Measurements from ENCODE around the gene SIGLECL1. TPM values are rescaled to one million over a fixed set of nuclear protein-coding genes. Genes with fewer than 3 reads are reported as not detected.

Gene SIGLECL1
- not detected for total RNA-seq

- Histone ChIP-seq H3K36me3 (no peaks in the 10 kb centered on the region), H3K27me3 (peaks cover 33% of the 10 kb centered on the region), H3K4me3 (no peak within 1 kb of the TSS), H3K27ac (no peak within 1 kb of the TSS), H3K4me1 (no peaks in the 10 kb centered on the region), H3K9me3 (no peaks in the 10 kb centered on the region)
- TF ChIP-seq POLR2A (IDR thresholded peaks at IDR 0.05), result no peak
- no peak for TF ChIP-seq POLR2AphosphoS5 (IDR thresholded peaks at IDR 0.05)
- TF ChIP-seq CTCF (IDR thresholded peaks at IDR 0.05), result no peak
- no peak for TF ChIP-seq EP300 (IDR thresholded peaks at IDR 0.05)
- no peak for ATAC-seq
- 86 to 93% methylated on average over 2 of the region's 23 CpGs for WGBS, 2 donors (ENCODE audit: low coverage in 1 of 2)
Measured at GRCh38 chr19:51250786-51251467, at the start of gene SIGLECL1. Gene SIGLECL1 (plus strand): TSS chr19:51251080. CDS start chr19:51264073, 12,993 bp downstream.

DNA sequence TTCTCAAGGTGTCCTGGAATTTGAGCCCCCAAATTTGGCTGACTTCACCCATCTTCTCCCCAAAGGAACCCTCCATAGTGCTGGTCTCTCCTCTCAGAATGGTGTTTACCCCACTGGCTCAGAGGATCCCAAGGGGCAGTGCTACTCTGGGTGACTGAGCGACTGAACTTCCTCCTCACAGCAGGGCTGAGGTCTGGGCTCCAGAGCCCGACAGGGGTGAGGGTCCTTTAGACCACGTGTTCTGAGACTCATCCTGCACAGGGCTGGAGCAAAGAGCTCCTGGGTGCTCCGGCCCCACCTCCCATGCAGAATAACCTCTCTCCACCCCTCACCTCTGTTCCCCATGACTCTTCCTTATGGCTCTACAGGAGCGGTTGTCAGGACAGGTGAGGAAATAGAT, 49.2 kb upstream of the SIGLECL1 start:
- TF ChIP-seq EP300 (IDR thresholded peaks at IDR 0.05) (no peak), CTCF (IDR thresholded peaks at IDR 0.05) (no peak), POLR2AphosphoS5 (IDR thresholded peaks at IDR 0.05) (no peak), POLR2A (IDR thresholded peaks at IDR 0.05) (no peak)
- H3K4me1 ChIP-seq, result no peaks in the 10 kb centered on the region
- no peak overlapping the region for H3K27ac ChIP-seq
- 89 to 90% methylated on average over 1 to 2 of the region's 5 CpGs for WGBS, 2 donors (ENCODE audit: low coverage in 1 of 2)
- no peaks in the 10 kb centered on the region for H3K36me3 ChIP-seq
- no peak for ATAC-seq
- peaks cover 48% of the 10 kb centered on the region for H3K27me3 ChIP-seq
- no peaks in the 10 kb centered on the region for H3K9me3 ChIP-seq
- no peak overlapping the region for H3K4me3 ChIP-seq

DNA sequence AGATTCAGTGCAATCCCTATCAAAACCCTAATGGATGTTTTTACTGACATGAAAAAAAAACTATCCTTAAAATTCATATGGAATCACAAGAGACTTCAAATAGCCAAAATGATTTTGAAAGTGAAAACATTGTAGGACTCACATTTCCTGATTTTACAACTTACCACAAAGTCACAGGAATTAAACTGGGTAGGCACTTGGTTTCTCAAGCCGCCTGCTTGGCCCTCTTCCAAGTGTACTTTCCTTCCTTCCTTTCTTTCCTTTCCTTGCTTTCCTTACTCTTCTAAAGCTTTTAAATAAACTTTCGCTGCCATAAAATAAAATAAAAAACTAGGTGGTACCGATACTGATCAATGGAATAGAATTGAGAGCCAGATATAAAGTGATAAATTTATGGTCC, 47.0 kb upstream of the SIGLECL1 start:
- Histone ChIP-seq H3K4me3 (no peak overlapping the region), H3K9me3 (no peaks in the 10 kb centered on the region), H3K36me3 (no peaks in the 10 kb centered on the region), H3K4me1 (no peaks in the 10 kb centered on the region), H3K27me3 (peaks cover 34% of the 10 kb centered on the region), H3K27ac (no peak overlapping the region)
- ATAC-seq, result no peak
- TF ChIP-seq POLR2A (IDR thresholded peaks at IDR 0.05) (no peak), CTCF (IDR thresholded peaks at IDR 0.05) (no peak), POLR2AphosphoS5 (IDR thresholded peaks at IDR 0.05) (no peak), EP300 (IDR thresholded peaks at IDR 0.05) (no peak)
- WGBS, 2 donors (ENCODE audit: low coverage in 1 of 2), result 61 to 90% methylated on average over 2 to 3 of the region's 3 CpGs

DNA sequence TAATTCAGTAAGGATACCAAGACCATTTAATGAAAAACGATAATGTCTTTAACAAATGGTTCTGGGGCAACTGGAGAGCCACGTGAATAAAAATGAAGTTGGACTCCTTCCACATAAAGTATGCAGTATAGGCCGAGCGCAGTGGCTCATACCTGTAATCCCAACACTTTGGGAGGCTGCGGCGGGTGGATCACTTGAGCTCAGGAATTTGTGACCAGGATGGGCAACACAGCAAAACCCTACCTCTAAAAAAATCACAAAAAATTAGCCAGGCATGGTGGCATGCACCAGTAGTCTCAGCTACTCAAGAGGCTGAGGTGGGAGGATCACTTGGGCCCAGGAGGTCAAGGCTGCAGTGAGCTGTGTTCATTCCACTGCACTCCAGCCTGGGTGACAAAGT, 46.6 kb upstream of the SIGLECL1 start:
- Histone ChIP-seq H3K9me3 (no peaks in the 10 kb centered on the region), H3K36me3 (no peaks in the 10 kb centered on the region), H3K4me1 (no peaks in the 10 kb centered on the region), H3K27ac (no peak overlapping the region), H3K4me3 (no peak overlapping the region), H3K27me3 (peaks cover 30% of the 10 kb centered on the region)
- 65 to 81% methylated on average over 2 to 6 of the region's 6 CpGs for WGBS, 2 donors (ENCODE audit: low coverage in 1 of 2)
- no peak for TF ChIP-seq POLR2A (IDR thresholded peaks at IDR 0.05)
- no peak for TF ChIP-seq CTCF (IDR thresholded peaks at IDR 0.05)
- TF ChIP-seq EP300 (IDR thresholded peaks at IDR 0.05), result no peak
- TF ChIP-seq POLR2AphosphoS5 (IDR thresholded peaks at IDR 0.05), result no peak
- ATAC-seq, result no peak

DNA sequence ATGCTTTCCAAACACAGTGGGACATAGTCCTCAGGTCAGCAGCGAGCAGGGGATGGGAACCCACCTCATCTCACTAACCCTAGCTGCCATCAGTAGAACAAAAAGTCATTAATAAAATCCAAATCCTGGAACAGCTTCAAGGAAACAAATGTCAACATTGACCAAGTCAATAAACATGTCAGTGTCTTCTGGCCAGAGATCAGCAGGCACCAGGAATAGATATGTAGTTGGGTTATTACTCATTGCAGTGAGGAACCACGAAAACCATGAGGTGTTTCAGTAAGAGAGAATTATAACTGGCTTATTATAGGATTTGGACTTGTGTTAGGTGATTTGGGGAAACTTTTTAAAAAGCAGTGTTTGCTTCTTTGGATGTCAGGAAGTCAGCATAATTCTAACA, 43.1 kb upstream of the SIGLECL1 start:
- no peak for ATAC-seq
- Histone ChIP-seq H3K27ac (no peak overlapping the region), H3K4me1 (no peaks in the 10 kb centered on the region), H3K4me3 (no peak overlapping the region), H3K36me3 (no peaks in the 10 kb centered on the region), H3K27me3 (peaks cover 3% of the 10 kb centered on the region), H3K9me3 (no peaks in the 10 kb centered on the region)
- TF ChIP-seq CTCF (IDR thresholded peaks at IDR 0.05) (no peak), POLR2A (IDR thresholded peaks at IDR 0.05) (no peak)
- WGBS, 2 donors (ENCODE audit: low coverage in 1 of 2), result 18 to 33% methylated on average over 1 to 2 of the region's 2 CpGs

Measured in gastroesophageal sphincter (tissue), 4 donors.